ENCODE data around the gene CHRM4. TPM values are rescaled to one million over a fixed set of nuclear protein-coding genes. Genes with fewer than 3 reads are reported as not detected.

The CHRM4 gene
- total and polyA plus RNA-seq, 2 of the 13 experiments (the other 11 are each of a cell fraction or from before 2014, with no cell fraction given): 0.13 to 0.21 TPM

- TF ChIP-seq ZNF646 (CRISPR knock-in tag; IDR thresholded peaks at IDR 0.05): no peak
- 0 out of 2 replicates have a peak, but pooled peaks have one; percentile 50 for TF ChIP-seq ZNF572 (CRISPR knock-in tag; IDR thresholded peaks at IDR 0.05)
- TF ChIP-seq, protein P1, sequence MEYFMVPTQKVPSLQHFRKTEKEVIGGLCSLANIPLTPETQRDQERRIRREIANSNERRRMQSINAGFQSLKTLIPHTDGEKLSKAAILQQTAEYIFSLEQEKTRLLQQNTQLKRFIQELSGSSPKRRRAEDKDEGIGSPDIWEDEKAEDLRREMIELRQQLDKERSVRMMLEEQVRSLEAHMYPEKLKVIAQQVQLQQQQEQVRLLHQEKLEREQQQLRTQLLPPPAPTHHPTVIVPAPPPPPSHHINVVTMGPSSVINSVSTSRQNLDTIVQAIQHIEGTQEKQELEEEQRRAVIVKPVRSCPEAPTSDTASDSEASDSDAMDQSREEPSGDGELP (IDR thresholded peaks at IDR 0.05; ENCODE audit: borderline replicate concordance, low read depth): peak; percentile 19; the same call in 1 of the 2 replicates
- peak; percentile 99 for TF ChIP-seq ZNF580 (CRISPR knock-in tag; IDR thresholded peaks at IDR 0.05; ENCODE audit: borderline replicate concordance, low read depth)
- TF ChIP-seq ZMYM2 (CRISPR knock-in tag; IDR thresholded peaks at IDR 0.05): peak; percentile 56
- TF ChIP-seq RFX3 (CRISPR knock-in tag; IDR thresholded peaks at IDR 0.05): peak; percentile 54; the same call in 1 of the 2 replicates
- 0 out of 2 replicates have a peak, but pooled peaks have one; percentile 47 for TF ChIP-seq ZBTB39 (CRISPR knock-in tag; IDR thresholded peaks at IDR 0.05)
- no peak for TF ChIP-seq ZNF354B (CRISPR knock-in tag; IDR thresholded peaks at IDR 0.05)
- TF ChIP-seq ZNF20 (CRISPR knock-in tag; IDR thresholded peaks at IDR 0.05): 0 out of 2 replicates have a peak, but pooled peaks have one; percentile 61
- peak; percentile 95 for TF ChIP-seq HOXA9 (CRISPR knock-in tag; IDR thresholded peaks at IDR 0.05; ENCODE audit: borderline replicate concordance)
- TF ChIP-seq, protein P2, sequence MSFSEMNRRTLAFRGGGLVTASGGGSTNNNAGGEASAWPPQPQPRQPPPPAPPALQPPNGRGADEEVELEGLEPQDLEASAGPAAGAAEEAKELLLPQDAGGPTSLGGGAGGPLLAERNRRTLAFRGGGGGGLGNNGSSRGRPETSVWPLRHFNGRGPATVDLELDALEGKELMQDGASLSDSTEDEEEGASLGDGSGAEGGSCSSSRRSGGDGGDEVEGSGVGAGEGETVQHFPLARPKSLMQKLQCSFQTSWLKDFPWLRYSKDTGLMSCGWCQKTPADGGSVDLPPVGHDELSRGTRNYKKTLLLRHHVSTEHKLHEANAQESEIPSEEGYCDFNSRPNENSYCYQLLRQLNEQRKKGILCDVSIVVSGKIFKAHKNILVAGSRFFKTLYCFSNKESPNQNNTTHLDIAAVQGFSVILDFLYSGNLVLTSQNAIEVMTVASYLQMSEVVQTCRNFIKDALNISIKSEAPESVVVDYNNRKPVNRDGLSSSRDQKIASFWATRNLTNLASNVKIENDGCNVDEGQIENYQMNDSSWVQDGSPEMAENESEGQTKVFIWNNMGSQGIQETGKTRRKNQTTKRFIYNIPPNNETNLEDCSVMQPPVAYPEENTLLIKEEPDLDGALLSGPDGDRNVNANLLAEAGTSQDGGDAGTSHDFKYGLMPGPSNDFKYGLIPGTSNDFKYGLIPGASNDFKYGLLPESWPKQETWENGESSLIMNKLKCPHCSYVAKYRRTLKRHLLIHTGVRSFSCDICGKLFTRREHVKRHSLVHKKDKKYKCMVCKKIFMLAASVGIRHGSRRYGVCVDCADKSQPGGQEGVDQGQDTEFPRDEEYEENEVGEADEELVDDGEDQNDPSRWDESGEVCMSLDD (CRISPR knock-in tag; IDR thresholded peaks at IDR 0.05; ENCODE audit: borderline replicate concordance): peak; percentile 97
- TF ChIP-seq, protein P3, sequence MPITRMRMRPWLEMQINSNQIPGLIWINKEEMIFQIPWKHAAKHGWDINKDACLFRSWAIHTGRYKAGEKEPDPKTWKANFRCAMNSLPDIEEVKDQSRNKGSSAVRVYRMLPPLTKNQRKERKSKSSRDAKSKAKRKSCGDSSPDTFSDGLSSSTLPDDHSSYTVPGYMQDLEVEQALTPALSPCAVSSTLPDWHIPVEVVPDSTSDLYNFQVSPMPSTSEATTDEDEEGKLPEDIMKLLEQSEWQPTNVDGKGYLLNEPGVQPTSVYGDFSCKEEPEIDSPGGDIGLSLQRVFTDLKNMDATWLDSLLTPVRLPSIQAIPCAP (CRISPR knock-in tag; IDR thresholded peaks at IDR 0.05; ENCODE audit: low read depth): no peak
- peak; percentile 63; the same call in 1 of the 2 replicates for TF ChIP-seq JDP2 (CRISPR knock-in tag; IDR thresholded peaks at IDR 0.05; ENCODE audit: borderline replicate concordance)
- no peak for TF ChIP-seq MTA3 (CRISPR knock-in tag; IDR thresholded peaks at IDR 0.05)
These were observed 1.1 kb upstream of the CHRM4 start (continued) for GRCh38 chr11:46392421-46393230.
